SU-DHL-6 (cell line): Measurements from ENCODE around the gene SMPDL3B.

ENCODE experiments used
- CTCF ChIP-seq: fragments of 200-600 bp; sonication (generic); IDR thresholded peaks from one replicate; pipeline ENCODE4 v1.5.1; 2017; ENCODE audit warnings: antibody characterized with exemption, mild to moderate bottlenecking, low read length, moderate library complexity; ENCODE audit not compliant: insufficient read depth, poor library complexity, severe bottlenecking
- EZH2phosphoT487 ChIP-seq: fragments of 200-600 bp; sonication (generic), shearing (Covaris generic); conservative IDR thresholded peaks from 2 replicates; pipeline ENCODE4 v1.6.1; 2018; ENCODE audit warnings: mild to moderate bottlenecking, antibody characterized with exemption, low read length, moderate library complexity, mixed read lengths

DNA sequence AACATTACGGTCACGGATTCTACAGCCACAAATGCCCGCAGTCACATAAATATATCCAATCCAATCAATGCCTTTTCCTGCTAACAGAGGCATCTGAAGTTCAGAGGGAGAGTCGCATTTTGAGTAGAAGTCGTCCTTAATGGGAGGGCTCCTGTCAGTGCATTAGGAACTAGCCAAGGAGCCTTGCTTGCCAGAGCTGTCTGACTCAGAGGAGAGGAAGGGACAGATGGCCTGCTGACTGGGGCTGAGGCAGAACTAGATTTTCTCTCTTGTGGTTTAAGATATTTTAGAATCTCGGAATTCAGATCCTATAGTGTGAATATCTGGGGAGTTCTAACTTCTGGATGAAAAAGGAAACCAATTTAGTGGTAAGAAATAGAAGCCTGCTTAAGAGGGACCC lies 35.6 kb downstream of the SMPDL3B start:
- TF ChIP-seq CTCF = no peak
- TF ChIP-seq EZH2phosphoT487 = no peak
